ENCODE measurements around the gene SEMA3A.
"Not testable (repeated sequence)": the region's sequence is repeated elsewhere in the genome, so short reads cannot be mapped to it uniquely, and the experiment has no call there.

The SEMA3A gene

GRCh38 chr7:84154991-84155781 lies 39.4 kb downstream of the SEMA3A start:
- in situ Hi-C loops (cut with MboI; ENCODE audit: low sequenced_read_pairs), result no loop called here

- in situ Hi-C loops (cut with MboI; ENCODE audit: low sequenced_read_pairs), result no loop called here
Observed at GRCh38 chr7:84152995-84153394, 41.6 kb downstream of the SEMA3A start.

GRCh38 chr7:84150370-84150769 lies 44.2 kb downstream of the SEMA3A start:
- in situ Hi-C loops (cut with MboI; ENCODE audit: low sequenced_read_pairs), result not testable (repeated sequence)

GRCh38 chr7:84149573-84149972 lies 45.0 kb downstream of the SEMA3A start:
- in situ Hi-C loops (cut with MboI; ENCODE audit: low sequenced_read_pairs), result no loop called here

- in situ Hi-C loops (cut with MboI; ENCODE audit: low sequenced_read_pairs), result no loop called here
Observed at GRCh38 chr7:84145892-84146291, 48.7 kb downstream of the SEMA3A start.

GRCh38 chr7:84144935-84145334 lies 49.7 kb downstream of the SEMA3A start:
- in situ Hi-C loops (cut with MboI; ENCODE audit: low sequenced_read_pairs), result no loop called here

- in situ Hi-C loops (cut with MboI; ENCODE audit: low sequenced_read_pairs), result no loop called here
Observed at GRCh38 chr7:84144480-84144879, 50.1 kb downstream of the SEMA3A start.

- in situ Hi-C loops (cut with MboI; ENCODE audit: low sequenced_read_pairs), result no loop called here
Observed at GRCh38 chr7:84142726-84143125, 51.9 kb downstream of the SEMA3A start.

GRCh38 chr7:84139986-84140729 lies 54.4 kb downstream of the SEMA3A start:
- in situ Hi-C loops (cut with MboI; ENCODE audit: low sequenced_read_pairs), result no loop called here

GRCh38 chr7:84138411-84138810 lies 56.2 kb downstream of the SEMA3A start:
- in situ Hi-C loops (cut with MboI; ENCODE audit: low sequenced_read_pairs), result no loop called here

GRCh38 chr7:84137812-84138211 lies 56.8 kb downstream of the SEMA3A start:
- in situ Hi-C loops (cut with MboI; ENCODE audit: low sequenced_read_pairs), result no loop called here

GRCh38 chr7:84136809-84137208 lies 57.8 kb downstream of the SEMA3A start:
- in situ Hi-C loops (cut with MboI; ENCODE audit: low sequenced_read_pairs), result no loop called here

- in situ Hi-C loops (cut with MboI; ENCODE audit: low sequenced_read_pairs), result no loop called here
Observed at GRCh38 chr7:84136336-84136735, 58.3 kb downstream of the SEMA3A start.

GRCh38 chr7:84134169-84134568 lies 60.4 kb downstream of the SEMA3A start:
- in situ Hi-C loops (cut with MboI; ENCODE audit: low sequenced_read_pairs), result no loop called here

GRCh38 chr7:84125654-84126053 lies 68.9 kb downstream of the SEMA3A start:
- in situ Hi-C loops (cut with MboI; ENCODE audit: low sequenced_read_pairs), result no loop called here

- in situ Hi-C loops (cut with MboI; ENCODE audit: low sequenced_read_pairs), result no loop called here
Observed at GRCh38 chr7:84123965-84124547, 70.5 kb downstream of the SEMA3A start.

- in situ Hi-C loops (cut with MboI; ENCODE audit: low sequenced_read_pairs), result no loop called here
Observed at GRCh38 chr7:84122582-84123360, 71.8 kb downstream of the SEMA3A start.

- in situ Hi-C loops (cut with MboI; ENCODE audit: low sequenced_read_pairs), result no loop called here
Observed at GRCh38 chr7:84117304-84117703, 77.3 kb downstream of the SEMA3A start.

- in situ Hi-C loops (cut with MboI; ENCODE audit: low sequenced_read_pairs), result no loop called here
Observed at GRCh38 chr7:84113906-84114850, 80.4 kb downstream of the SEMA3A start.

- in situ Hi-C loops (cut with MboI; ENCODE audit: low sequenced_read_pairs), result no loop called here
Observed at GRCh38 chr7:84113286-84113685, 81.3 kb downstream of the SEMA3A start.

Measured in HL-60/S4 (cell line).